GM18505 (cell line): ENCODE measurements around the gene KCTD8.

ENCODE experiments used
- ATAC-seq: cut with Tn5 transposase; IDR thresholded peaks from one replicate; pipeline ENCODE4 v1.9.1; 2021; ENCODE audit not compliant: unreplicated experiment
- POLR2A ChIP-seq: IDR thresholded peaks from 4 replicates; pipeline ENCODE4 v1.6.1; 2011; ENCODE audit warnings: borderline replicate concordance; ENCODE audit not compliant: insufficient read depth, insufficient read length; ENCODE audit errors: extremely low read depth

The KCTD8 gene

DNA sequence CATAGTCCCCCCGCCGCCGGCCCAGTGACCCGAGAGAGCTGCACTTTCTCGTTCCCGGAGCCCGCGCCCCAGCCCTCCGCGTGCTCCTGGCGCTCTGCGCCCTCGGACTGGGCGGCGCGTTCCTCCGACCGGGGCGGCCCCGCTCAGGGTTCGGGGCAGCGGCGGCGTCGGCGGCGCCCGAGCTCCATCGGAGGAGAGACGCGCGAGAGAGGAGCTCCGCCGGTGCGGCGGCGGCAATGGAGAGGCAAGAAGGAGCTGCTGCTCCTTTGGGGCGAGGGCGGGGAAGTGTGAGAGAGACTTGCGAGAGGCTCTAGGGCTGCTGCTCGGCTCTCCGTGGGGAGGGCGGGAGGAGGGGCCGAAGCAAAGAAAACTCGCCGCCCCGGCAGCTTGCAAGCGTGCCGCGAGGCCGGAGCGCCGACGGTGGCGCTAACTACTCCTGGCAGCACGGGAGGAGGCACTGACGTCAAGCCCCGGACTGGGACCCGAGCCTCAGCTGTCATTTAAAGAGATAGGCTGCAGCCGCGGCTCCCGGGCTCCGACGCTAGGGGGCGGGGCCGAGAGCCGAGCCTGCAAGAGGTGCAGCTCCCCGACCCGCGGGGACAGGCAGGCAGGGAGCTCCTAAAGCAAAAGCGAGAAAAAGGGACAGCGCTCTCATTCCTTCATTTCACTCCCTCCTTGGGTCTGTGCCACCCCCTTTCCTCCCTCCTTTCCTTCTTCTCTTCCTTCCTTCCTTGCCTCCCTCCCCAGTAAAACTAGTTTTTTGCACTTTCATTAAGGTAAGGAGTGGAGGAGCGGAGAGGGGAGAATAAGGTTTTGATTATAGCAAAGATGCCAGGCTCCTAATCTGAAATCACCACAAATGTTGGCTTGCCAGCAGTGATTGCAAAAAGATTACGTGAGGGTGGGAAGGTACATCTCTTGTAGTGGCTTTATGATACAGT is at the start of gene KCTD8:
Gene KCTD8, minus strand, starts transcription at position 289 of the 941 bp plus-strand sequence.
- no peak for TF ChIP-seq POLR2A
- peak; percentile 98 for ATAC-seq

- ATAC-seq, result no peak
- no peak for TF ChIP-seq POLR2A
Measured at GRCh38 chr4:44494810-44495701, 46.4 kb upstream of the KCTD8 start.

GRCh38 chr4:44493924-44494323 is 45.3 kb upstream of the KCTD8 start:
- no peak for TF ChIP-seq POLR2A
- no peak for ATAC-seq

DNA sequence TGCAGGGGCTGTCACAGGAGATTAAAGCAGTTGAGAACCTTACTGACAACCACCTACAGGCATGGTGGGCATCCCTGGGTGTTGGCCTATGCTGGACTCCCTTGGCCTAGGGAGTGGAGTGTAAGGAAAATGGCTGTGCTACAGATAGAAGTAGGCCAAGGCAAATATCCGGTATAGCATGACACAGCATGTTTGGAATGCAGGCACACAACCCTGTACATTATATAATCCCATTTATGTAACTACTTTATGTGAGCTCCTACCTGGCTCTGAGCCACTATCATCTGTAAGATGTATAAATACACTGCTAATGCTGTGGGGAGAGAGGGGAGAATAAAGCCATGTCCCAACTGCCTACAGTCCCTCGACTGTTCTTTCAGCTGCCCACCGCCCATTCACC is 38.7 kb upstream of the KCTD8 start:
- no peak for TF ChIP-seq POLR2A
- no peak for ATAC-seq

GRCh38 chr4:44479731-44480130 is 31.1 kb upstream of the KCTD8 start:
- no peak for ATAC-seq
- TF ChIP-seq POLR2A, result no peak

- TF ChIP-seq POLR2A, result no peak
- no peak for ATAC-seq
Measured at GRCh38 chr4:44462259-44462658, 13.7 kb upstream of the KCTD8 start.

DNA sequence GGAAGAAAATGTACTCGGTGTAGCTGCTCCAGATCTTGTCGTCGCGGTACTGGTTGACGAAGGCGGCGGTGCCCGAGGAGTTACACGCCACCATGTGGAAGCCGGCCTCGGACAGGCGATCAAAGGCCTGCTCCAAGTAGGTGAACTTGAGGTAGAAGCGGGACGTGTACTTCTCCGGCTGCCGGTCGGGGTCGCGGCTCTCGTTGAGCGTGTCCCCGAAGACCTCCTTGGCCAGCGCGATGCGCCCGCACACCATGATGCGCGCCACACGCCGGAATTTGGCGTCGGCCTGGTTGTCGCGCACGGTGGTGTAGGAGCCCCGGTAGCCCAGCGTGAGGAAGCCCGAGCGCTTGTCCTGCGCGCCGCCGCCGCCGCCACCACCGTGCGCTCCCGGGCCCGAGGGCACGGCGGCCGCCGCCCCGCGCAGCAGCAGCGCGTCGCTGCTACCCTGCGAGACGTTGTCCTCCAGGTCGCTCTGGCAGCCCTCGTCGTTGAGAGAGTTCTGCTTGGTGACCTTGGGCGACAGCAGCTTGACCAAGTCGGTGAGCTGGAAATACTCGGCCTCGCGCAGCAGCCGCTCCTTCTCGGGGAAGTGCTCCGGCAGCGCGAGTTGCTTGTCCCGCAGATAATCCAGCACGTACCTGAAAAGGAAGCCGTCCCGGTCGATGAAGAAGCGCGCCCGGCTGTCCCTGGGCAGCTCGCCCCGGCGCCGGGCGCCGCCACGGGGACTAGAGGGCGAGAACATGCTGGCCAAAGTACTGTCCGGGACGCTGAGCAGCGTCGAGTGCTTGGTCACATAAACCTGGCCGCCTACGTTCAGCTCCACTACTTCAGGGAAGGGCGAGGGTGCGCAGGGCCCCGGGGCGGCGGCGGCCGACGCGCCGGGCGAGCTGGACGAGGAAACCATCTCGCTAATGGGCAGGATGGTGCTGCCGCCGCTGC is 775 bp downstream of the KCTD8 start:
- TF ChIP-seq POLR2A, result no peak
- no peak for ATAC-seq

DNA sequence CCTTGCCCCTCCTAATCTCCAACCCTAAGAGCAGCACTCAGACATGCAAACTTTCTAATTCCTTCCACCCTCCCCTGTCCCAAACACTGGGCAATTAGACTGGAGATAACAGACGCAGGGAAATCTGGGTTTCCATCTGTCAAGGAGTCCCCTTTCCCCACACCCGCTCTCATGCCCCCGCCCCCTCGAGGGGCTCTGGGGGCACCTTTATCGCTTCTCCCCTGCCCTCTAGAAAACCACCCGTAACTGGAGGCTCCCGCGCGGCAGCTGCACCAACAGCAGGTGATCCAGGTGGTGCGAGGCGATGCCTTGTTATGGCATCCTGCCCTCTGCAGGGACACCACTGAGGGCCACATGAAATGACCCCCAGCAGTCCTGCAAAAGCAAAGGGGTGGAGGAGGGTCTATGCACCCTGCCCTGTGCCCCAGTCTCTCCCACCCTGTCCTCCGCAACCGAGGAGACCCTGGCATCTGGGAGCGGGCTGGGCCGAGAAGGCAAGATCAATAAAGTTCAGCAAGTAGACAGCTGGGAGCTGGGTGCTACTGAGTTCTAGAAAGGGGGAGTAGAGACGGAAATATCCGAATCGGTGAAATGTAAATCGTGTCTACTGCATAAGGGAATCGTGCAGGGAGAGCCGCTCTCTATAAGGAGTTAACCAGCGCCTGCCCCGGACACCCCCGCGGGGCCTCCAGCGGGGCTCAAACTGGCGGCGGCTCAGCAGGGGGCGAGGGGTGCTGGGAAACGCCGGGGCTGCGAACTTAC is 1.6 kb downstream of the KCTD8 start:
- TF ChIP-seq POLR2A, result no peak
- ATAC-seq, result no peak

DNA sequence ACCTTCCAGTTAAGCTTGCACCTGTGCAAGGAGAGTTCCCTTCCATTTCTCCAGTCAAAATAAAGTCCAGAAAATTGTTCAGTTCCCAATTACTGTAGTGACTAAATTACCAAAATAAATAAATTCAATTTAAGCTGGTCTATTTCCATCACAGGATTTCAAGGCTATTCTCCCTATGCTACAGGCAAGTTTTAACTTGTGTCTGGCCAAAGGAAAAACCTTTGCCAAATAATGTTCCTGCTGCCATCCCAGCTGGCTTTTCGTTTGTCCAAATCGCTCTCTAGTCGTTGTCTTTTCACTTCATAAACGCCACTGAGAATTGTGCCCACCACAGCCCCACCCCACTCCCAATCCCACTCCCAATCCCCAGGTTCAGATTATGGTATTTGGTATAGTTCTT is 2.4 kb downstream of the KCTD8 start:
- no peak for ATAC-seq
- TF ChIP-seq POLR2A, result no peak

GRCh38 chr4:44438687-44439086 is 9.9 kb downstream of the KCTD8 start:
- no peak for TF ChIP-seq POLR2A
- no peak for ATAC-seq

GRCh38 chr4:44434247-44434646 is 14.4 kb downstream of the KCTD8 start:
- ATAC-seq, result no peak
- TF ChIP-seq POLR2A, result no peak

GRCh38 chr4:44425614-44426208 is 22.9 kb downstream of the KCTD8 start:
- no peak for ATAC-seq
- TF ChIP-seq POLR2A, result no peak

- ATAC-seq, result no peak
- no peak for TF ChIP-seq POLR2A
Measured at GRCh38 chr4:44422912-44423311, 25.7 kb downstream of the KCTD8 start.
